ENCODE results near the gene BTF3. TPM values are rescaled to one million over a fixed set of nuclear protein-coding genes. Genes with fewer than 3 reads are reported as not detected.

BTF3 gene
- total and polyA plus RNA-seq, 2 of the 8 experiments (the other 6 are each of a cell fraction or from before 2014, with no cell fraction given) = 396 to 754 TPM

DNA sequence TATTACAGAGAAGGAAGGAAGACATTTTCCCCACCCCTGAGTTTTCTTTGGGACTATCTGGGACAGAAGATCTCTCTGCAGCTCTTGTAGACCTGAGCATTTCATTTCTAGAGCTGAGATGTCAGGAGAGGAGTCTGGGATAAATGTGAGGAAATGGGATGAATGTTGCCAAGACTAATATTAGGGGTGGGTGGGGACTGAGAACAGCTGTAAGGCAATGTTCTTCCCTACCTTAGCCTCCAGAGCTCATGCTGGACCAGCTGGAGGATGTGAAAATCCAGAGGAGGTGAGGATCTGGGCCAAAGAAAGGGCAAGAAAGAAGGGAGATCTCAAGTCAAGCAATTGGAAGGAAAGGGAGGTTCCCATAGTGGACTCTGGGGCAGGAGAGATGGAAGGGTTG, 26.6 kb upstream of the BTF3 start:
- ChIA-PET POLR2A (ENCODE audit: partially characterized antibody) (interaction anchor here (1.2 to 1.3 kb wide), 3 partner anchors 11 to 34 kb away, joined by 3 to 4 read pairs (median 4); no protein-coding TSS in a partner anchor), CTCF (ENCODE audit: partially characterized antibody) (interaction anchor here (1.2 to 2.9 kb wide), 4 partner anchors 9 to 35 kb away, joined by 3 to 17 read pairs (median 4); no protein-coding TSS in a partner anchor)
- H3K4me3 ChIP-seq (ENCODE audit: extremely low read depth in 1 of 4, insufficient read depth in 2 of 4, low read depth in 3 of 4, low read length in 4 of 4) = no peak overlapping the region
- no peak overlapping the region for H2BK120ac ChIP-seq (replicated peaks; ENCODE audit: low read depth, low read length)
- H3K27me3 ChIP-seq (replicated peaks in 1 of 4; ENCODE audit: control insufficient read depth in 3 of 4, extremely low read depth in 1 of 4, insufficient read depth in 3 of 4, low read length in 3 of 4) = no peaks in the 10 kb centered on the region; a peak in 1 of 7 replicates
- H3K36me3 ChIP-seq (ENCODE audit: control insufficient read depth in 2 of 4, insufficient read depth in 4 of 4, low read length in 3 of 4) = no peaks in the 10 kb centered on the region
- H3K14ac ChIP-seq (ENCODE audit: insufficient read length) = no peak overlapping the region
- H4K8ac ChIP-seq (ENCODE audit: extremely low read depth, insufficient read depth, low read length) = no peak overlapping the region
- H4K91ac ChIP-seq (replicated peaks; ENCODE audit: insufficient read length, low read length) = no peak overlapping the region
- no peaks in the 10 kb centered on the region for H3K9me3 ChIP-seq (ENCODE audit: insufficient read depth in 2 of 2, low read depth in 1 of 2, low read length in 1 of 2)
- no peak overlapping the region for H2BK12ac ChIP-seq (ENCODE audit: low read depth, low read length)
- no peak overlapping the region for H3K4me2 ChIP-seq (ENCODE audit: insufficient read depth in 1 of 2, low read depth in 2 of 2, low read length in 2 of 2)
- no peak for FAIRE-seq
- no peak overlapping the region for H3K9ac ChIP-seq (replicated peaks in 1 of 4; ENCODE audit: extremely low read depth in 1 of 4, low read depth in 3 of 4, low read length in 3 of 4)
- H3K79me2 ChIP-seq (ENCODE audit: control insufficient read depth in 1 of 2, insufficient read depth in 2 of 2, low read length in 2 of 2) = no peaks in the 10 kb centered on the region
- peak overlapping the region; percentile 34; the same call in 1 of the 2 replicates for H2AFZ ChIP-seq (ENCODE audit: low read length)
- H2BK15ac ChIP-seq (ENCODE audit: low read length) = no peak overlapping the region; the same call in 1 of the 2 replicates
- H2BK20ac ChIP-seq (ENCODE audit: low read length) = no peak overlapping the region
- DNase-seq (ENCODE audit: low read depth in 1 of 2, low spot score in 2 of 2) = no peak
- H2AK5ac ChIP-seq (ENCODE audit: low read depth, low read length) = no peak overlapping the region
- no peak overlapping the region for H3K4ac ChIP-seq (replicated peaks; ENCODE audit: insufficient read length, low read depth, low read length)
- H3K56ac ChIP-seq (replicated peaks; ENCODE audit: insufficient read length, low read depth, low read length) = no peak overlapping the region
- H3K79me1 ChIP-seq (ENCODE audit: low read depth, low read length) = no peaks in the 10 kb centered on the region
- no peaks in the 10 kb centered on the region for H3K4me1 ChIP-seq (replicated peaks in 1 of 4; ENCODE audit: control insufficient read depth in 3 of 4, insufficient read depth in 4 of 4, low read length in 3 of 4)
- no peak overlapping the region for H4K5ac ChIP-seq (ENCODE audit: insufficient read length, low read depth, low read length)
- no peak overlapping the region for H3K27ac ChIP-seq (ENCODE audit: low read depth, low read length)
- H4K20me1 ChIP-seq (replicated peaks in 1 of 2; ENCODE audit: control insufficient read depth in 1 of 2, insufficient read depth in 2 of 2, low read length in 2 of 2) = no peaks in the 10 kb centered on the region
- H3K23me2 ChIP-seq (ENCODE audit: low read depth, low read length) = no peaks in the 10 kb centered on the region
- no peak overlapping the region for H3K23ac ChIP-seq (ENCODE audit: insufficient read length)
- no peak overlapping the region for H3K18ac ChIP-seq (ENCODE audit: extremely low read depth, low read length)
- H2BK5ac ChIP-seq (ENCODE audit: low read depth, low read length) = no peak overlapping the region
- TF ChIP-seq POLR2A (IDR thresholded peaks at IDR 0.05; ENCODE audit: control extremely low read depth in 1 of 2, low read depth in 2 of 2, low read length in 2 of 2) (no peak), JUND (IDR thresholded peaks at IDR 0.05; ENCODE audit: low read length) (no peak), EGR1 (IDR thresholded peaks at IDR 0.05; ENCODE audit: borderline replicate concordance, low read depth, low read length) (no peak), TAF1 (IDR thresholded peaks at IDR 0.05; ENCODE audit: low read depth, low read length) (no peak), ATF3 (IDR thresholded peaks at IDR 0.05; ENCODE audit: insufficient read depth, low read depth, low read length) (no peak), SUZ12 (IDR thresholded peaks at IDR 0.05; ENCODE audit: low read length) (no peak), KDM1A (IDR thresholded peaks at IDR 0.05; ENCODE audit: borderline replicate concordance, low read length) (no peak), HDAC2 (IDR thresholded peaks at IDR 0.05; ENCODE audit: borderline replicate concordance in 1 of 2, low read depth in 2 of 2, low read length in 2 of 2) (no peak), SIRT6 (IDR thresholded peaks at IDR 0.05; ENCODE audit: low read length) (no peak), BRCA1 (IDR thresholded peaks at IDR 0.05; ENCODE audit: low read depth, low read length) (no peak), E2F6 (IDR thresholded peaks at IDR 0.05) (no peak), CHD2 (IDR thresholded peaks at IDR 0.05; ENCODE audit: low read length) (no peak), CTBP2 (IDR thresholded peaks at IDR 0.05; ENCODE audit: borderline replicate concordance, insufficient read depth, insufficient read length, low read length) (no peak)
- TF ChIP-seq, protein P1, sequence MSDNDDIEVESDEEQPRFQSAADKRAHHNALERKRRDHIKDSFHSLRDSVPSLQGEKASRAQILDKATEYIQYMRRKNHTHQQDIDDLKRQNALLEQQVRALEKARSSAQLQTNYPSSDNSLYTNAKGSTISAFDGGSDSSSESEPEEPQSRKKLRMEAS (IDR thresholded peaks at IDR 0.05) = no peak
